NCI-H146 treated with DMSO at 0.1 percent for 48 hours (cell line): ENCODE data around the gene CD2BP2.
"Not testable (repeated sequence)": the region's sequence is repeated elsewhere in the genome, so short reads cannot be mapped to it uniquely, and the experiment has no call there.

ENCODE experiments used
- DNase-seq: peaks from one replicate; lab custom pipeline; 2025; ENCODE audit not compliant: unreplicated experiment; lab: John Stamatoyannopoulos, UW

CD2BP2 gene

DNA sequence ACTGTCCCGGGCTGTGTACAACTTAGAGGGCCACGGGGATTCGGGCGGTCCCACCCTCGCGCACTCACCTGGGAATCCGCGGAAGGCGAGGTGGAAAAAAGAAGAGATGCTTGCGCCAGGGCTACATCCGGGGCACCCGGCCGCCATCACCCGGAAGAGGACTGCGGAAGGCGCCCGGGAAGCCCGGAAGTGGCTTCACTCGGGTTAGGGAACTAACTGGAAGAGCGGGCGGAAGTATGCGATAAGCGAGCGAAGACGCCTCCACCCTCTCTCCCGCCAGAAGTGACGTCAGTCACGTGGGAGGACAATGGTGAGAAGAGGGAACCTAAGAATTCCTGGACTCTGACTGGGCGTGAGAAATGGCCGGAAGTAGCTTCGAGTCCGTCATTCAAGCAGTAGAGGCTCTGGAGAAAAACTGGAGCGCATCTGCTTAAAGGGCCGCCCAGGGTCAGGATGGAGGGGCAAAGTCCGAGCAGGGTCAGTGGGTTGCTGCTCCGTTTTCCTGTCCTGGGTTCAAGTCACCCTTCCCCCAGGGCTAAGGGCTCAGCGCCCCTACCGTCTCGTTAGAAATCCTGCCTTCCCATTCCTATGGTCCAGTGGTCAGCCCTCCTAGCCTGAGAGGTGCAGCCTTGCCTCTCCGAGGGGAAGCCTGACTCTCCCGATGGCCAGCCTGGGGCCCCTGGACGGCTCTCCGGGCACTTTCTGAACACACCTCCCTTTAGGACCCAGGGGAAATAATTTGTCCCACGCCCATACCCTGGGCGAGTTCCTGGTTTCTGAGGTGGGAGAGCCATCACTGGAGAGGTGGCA is at the start of gene CD2BP2:
TSS of gene CD2BP2 (minus strand) at position 165 of the 810 bp plus-strand sequence. CDS start 627 bp downstream, outside the sequence.
- DNase-seq: peak; percentile 98

DNA sequence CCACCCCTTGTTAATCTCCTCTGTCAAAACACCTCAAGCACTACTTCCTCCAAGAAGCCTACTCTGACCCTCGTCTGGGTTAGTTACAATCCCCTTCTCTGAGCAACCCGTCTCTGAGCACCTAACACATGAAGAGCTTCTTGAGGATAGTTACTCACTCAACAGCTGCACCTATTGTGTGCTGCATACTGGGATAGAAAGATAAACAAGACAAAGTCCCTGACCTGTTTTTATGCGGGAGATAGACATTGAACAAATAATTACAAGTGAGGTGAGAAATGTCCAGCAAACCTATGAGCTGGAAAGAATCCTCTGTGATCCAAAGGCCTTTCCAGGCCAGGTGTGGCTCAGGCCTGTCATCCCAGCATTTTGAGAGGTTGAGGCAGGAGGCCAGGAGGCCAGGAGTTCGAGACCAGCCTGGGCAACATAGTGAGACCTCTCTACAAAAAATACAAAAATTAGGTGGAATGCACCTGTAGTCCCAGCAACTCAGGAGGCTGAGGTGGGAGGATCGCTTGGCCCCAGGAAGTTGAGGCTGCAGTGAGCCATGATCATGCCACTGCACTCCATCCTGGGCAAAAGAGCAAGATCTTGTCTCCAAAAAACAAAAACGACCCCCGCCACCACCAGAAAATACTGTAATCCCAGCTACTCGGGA is 46.8 kb upstream of the CD2BP2 start:
- no peak for DNase-seq

DNA sequence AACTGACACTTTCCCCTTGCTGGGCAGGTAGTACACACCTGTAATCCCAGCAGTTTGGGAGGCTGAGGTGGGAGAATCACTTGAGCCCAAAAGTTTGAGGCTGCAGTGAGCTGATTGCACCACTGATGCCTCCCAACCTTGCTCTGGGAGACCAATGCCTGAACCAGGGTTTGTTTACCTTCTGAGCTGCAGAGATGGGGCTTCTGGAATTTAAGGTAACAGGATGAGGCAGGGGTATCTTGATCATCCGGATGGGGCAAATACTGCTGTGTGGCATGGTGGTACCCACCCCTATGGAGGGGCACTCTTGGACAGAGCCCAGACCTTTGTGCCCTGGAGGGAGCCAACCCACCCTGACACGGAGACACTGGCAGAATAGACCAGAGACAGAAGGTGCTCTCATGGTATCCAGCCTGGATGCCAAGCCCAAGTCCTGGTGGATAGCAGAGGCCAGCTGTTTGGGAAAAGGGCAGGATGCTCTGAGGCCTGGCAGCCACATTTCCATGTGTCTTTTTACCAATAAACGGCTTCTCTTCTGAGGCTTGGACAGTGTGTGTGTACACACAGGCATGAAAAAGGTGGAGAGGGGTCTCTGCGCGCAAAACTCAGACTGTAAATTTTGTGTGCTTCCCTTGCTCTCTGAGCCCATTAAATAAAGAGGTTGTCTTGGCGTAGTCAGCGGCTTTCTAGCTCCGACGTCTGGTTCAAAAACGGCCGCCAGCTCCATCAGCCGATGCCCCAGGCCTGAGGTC is 44.5 kb upstream of the CD2BP2 start:
- DNase-seq: no peak

DNA sequence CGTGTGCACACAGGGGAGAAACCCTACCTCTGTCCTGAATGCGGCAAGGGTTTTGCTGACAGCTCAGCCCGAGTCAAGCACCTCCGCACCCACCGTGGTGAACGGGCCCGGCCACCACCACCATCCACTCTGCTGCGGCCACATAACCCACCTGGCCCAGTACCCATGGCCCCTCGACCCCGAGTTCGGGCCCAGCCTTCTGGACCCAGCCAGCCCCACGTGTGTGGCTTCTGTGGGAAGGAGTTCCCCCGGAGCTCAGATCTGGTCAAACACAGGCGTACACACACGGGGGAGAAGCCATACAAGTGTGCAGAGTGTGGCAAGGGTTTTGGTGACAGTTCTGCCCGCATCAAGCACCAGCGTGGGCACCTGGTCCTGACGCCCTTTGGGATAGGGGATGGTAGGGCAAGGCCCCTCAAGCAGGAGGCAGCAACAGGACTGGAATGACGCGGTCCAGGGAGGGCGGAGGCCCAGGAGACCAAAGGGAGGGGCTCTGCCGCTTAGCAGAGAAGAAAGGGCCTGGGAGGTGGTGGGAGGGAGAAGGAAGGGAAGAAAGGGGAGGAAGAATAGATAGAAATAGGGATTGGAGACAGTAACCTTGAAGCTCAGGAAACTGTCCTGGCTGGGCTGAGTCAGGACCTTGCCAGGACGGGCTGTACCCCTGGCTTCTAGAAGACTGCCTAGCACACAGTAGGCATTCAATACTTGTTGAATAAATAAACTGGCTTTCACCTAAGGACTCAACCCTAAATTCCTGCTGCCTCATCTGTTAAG is 43.7 kb upstream of the CD2BP2 start:
- no peak for DNase-seq

DNA sequence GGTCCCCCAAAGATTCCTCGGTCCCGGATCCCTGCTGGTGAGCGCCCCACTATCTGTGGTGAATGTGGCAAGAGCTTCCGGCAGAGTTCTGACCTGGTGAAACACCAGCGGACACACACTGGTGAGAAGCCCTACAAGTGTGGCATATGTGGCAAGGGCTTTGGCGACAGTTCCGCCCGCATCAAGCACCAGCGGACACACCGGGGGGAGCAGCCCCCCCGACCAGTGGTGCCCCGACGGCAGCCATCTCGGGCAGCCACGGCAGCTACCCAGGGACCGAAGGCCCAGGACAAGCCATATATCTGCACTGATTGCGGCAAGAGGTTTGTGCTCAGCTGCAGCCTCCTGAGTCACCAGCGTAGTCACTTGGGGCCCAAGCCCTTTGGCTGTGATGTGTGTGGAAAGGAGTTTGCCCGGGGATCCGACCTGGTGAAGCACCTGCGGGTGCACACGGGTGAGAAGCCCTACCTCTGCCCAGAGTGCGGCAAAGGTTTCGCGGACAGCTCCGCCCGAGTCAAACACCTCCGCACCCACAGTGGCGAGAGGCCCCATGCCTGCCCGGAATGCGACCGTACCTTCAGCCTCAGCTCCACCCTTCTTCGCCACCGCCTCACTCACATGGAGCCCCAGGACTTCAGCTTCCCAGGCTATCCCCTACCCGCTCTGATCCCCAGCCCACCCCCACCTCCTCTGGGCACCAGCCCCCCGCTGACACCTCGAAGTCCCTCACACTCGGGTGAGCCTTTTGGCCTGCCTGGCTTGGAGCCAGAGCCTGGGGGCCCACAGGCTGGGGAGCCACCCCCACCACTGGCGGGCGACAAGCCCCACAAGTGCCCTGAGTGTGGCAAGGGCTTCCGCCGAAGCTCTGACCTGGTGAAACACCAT is 42.9 kb upstream of the CD2BP2 start:
- no peak for DNase-seq

DNA sequence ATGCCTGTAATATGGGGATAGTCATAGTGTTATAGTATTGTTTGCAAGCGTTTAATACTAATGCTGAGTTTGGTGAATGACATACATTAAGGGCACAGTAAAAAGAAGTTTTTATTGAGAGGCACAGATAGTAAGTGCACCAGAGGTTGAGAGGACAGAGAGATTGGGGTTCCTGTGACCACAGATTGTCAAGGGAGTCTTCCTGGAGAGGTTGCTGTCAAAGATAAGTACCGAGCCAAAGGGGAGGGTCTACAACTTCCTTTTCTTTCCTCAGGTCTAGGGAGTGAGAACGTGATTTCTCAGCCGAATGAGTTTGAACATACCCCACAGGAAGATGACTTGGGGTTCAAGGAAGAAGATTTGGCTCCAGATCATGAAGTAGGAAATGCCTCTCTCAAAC is 41.9 kb upstream of the CD2BP2 start:
- no peak for DNase-seq

DNA sequence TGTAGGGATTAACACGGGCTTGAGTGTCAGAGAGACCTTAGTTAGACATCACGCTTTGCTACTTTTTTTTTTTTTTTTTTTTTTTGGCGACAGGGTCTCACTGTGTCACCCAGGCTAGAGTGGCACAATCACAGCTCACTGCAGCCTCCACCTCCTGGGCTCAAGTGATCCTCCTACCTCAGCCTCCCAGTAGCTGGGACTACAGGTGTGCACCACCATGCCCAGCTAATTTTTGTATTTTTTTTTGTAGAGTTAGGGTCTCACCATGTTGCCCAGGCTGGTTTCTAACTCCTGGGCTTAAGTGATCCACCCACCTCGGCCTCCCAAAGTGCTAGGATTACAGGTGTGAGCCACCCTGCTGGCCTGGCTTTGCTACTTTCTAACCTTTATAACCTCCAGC is 41.5 kb upstream of the CD2BP2 start:
- DNase-seq: not testable (repeated sequence)

DNA sequence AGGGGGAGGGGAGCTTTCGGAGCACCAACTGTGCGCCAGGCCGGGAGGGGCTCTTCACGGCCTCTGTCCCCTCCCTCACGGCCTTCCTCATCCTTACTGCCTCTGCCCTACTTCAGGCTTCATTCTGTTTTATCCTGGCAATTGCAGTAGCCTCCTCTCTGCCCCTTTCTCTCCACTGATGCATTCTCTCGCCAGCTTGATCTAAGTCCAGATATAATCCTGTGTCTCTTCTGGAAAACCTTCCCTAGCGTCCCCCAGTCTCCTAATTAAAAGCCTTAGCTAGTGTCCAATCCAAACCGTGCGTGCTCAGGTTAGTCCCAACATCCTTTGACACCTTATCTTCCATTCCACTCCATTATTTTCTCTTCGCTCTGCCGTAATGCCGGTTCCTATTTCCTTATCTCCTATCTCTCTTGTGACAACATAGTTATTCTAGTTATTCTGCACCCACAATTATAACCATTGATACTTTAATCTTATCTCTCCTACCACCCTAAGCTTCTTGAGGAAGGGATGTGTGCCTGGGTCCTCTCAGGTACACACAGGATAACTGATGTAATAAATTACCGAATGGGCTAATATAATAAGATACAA is 41.0 kb upstream of the CD2BP2 start:
- peak; percentile 70 for DNase-seq

DNA sequence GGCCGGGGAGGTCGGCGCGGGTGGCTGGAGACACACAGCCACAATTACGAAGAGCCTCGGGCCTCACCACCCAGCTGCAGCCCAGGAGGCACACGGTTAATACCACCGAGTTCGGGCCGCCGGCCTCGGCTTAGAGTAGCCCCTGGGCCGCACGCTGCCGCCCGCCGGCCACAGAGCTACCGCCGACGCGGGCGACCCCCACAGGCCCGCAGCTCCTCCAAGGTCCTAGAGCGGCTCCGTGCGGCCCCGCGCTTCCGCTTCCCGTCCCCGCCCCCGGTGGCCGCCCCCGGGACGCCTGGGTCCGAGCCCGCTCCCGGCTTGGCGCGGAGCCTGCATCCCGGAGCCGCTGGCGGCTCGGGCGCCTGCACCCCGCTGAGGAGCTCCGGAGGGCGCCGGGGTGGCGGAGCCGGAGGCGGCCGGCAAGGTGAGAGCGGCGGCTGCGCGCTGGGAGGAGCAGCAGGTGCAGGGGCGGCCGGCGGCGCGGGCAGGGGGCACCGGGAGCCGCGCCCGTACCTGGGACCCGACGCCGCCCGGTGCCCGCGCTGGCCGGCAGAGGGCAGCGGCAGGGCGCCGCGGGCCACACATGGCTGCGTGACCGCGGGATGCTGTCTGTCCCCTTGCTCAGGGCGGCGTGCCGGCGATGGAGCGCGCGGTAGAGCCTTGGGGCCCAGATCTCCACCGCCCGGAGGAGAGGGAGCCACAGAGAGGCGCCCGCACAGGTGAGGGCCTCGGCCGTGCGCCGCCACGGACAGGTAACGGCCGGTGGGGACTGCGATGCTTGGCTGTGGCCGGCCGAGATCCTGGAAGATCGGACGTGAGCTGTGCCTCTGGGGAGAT is 40.3 kb upstream of the CD2BP2 start, which contains the start of gene ZNF48:
TSS of gene ZNF48 (plus strand) at position 266 of the 837 bp plus-strand sequence. CDS start at position 641, 375 bp downstream.
- DNase-seq: peak; percentile 88

DNA sequence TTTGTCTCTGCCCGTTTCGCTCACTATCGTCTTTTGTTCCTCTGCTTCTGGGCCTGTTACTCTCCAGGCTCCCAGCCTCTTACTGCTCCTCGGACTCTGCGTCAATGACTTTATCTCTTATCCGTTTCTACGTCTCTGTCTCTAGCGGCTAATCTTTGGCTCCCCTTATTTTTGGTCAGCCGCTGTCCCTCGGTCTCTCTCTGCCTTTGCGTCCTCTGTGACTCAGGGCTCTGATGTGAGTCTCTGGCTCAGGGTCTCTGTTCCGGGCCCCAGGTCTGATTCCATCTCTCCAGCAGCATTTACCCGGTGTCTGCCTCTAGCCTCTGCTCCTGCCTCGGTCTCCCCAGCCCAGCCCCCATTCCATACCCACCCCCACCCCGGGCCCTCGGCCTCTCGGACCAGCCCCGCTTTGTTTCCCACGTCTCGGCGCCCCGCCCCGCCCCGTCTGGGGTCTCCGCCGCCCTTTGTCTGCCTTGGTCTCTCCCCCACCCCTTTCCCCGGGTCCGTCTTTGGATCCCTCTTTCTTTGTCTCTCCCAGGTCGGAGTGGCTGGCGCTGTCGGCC is 39.6 kb upstream of the CD2BP2 start:
- peak; percentile 53 for DNase-seq

DNA sequence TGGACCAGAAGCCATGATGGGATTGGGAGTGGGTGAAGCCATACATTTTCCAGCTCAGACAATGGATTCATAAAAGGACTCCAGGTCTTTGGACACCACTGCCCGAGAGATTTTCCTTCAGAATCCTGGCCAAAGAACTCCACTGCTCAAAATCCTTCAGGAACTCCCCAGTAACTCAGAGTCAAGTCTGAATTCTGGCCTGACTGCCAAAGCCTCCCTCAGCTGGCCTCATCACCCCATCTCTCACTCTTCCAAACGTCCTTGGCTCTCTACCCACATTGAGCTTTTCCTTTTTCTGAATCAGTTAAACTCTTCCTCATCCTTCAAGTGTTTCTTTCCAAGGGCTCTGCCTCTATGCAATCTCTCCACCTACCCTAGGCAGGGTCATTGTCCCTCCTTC is 28.4 kb upstream of the CD2BP2 start:
- DNase-seq: no peak

DNA sequence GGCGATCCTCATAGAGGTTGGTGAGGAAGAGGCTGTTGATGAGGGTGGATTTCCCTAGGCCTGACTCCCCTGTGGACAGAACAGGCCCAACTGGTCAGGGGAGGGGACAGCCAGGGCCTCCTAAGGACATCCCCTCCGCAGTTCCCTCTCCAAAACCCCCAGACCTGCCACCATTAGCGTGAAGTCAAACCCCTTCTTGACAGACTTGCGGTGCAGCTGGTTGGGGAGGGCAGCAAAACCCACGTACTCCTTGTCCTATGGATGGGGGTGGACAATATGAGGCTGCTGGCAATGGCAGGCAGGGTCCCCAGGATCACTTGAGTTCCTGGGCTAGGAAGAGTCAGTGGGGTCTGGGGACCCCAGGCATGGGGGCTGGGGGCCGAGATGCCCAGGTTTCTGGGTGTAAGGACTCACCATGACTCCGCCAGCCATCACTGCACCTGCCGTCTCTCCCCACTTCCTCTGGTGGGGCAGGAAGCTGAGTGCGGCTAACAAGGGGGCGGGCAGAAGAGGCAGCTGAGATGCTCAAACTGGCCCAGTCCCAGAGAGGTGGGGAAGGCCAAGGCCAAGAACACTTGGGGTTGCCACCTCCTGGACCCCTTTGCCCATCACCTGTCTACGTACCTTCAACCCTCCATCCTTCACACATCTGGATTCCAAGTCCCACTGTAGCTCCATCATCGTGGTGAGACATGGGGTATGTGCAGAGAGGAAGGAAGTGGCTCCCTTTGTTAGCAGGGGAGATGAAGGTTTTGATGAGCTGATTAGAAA is 27.2 kb upstream of the CD2BP2 start, which contains the start of gene SEPTIN1:
TSS of gene SEPTIN1 (minus strand) at position 451 of the 771 bp plus-strand sequence. CDS start at position 432, 19 bp downstream.
- DNase-seq: no peak

DNA sequence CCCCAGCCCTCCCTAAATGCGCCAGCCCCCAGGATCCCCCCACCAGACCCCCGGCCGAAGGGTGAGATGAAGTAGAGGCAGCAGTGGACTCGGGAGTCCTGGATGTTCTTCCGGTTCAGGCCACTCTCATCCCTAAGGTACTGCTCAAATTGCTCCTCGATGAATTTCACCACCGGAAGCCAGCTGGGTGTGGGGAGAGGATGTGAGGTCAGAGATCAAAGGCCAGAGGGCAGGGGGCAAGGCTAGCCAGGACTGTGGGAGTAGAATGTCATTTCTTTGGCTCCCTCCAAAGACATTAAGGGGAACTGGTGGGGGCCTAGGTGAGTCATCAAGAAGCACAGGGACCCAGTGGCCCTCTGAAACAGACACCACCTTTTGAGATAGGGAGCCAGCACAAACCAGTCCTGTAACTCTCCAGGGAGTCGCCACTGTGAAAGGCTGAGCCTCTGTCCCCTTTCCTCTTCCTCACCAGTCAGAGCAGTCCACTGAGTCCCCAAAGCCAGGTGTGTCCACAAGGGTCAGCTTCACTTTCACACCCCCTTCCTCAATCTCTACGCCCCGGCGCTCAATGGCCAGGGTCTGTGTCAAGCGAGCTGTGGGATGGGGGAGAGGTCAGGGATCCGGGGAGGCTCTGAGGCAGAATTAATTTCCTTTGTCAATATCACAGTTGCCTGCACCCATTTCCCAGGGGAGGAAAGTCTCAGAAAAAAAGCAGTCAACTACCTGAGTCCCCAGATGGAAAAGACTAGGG is 26.4 kb upstream of the CD2BP2 start:
- no peak for DNase-seq

DNA sequence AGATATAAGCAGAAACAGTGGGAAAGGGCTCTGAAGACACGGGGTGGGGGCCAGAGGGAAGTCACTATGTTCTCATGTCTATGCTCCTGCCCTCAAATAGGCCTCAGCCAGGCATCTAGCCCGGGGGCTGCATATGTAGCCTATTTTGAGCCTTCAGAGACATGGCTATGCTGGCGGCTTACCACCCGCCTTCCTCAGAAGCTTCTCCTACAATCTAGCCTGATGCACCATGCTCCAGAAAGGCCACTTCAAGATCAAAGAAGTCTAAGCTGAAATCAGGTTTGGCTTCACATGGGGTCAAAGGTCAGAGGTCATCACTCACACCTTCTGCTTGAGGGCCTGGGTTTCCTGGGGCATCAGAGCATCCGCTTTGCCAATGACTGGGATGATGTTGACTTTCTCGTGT is 25.7 kb upstream of the CD2BP2 start:
- DNase-seq: no peak

DNA sequence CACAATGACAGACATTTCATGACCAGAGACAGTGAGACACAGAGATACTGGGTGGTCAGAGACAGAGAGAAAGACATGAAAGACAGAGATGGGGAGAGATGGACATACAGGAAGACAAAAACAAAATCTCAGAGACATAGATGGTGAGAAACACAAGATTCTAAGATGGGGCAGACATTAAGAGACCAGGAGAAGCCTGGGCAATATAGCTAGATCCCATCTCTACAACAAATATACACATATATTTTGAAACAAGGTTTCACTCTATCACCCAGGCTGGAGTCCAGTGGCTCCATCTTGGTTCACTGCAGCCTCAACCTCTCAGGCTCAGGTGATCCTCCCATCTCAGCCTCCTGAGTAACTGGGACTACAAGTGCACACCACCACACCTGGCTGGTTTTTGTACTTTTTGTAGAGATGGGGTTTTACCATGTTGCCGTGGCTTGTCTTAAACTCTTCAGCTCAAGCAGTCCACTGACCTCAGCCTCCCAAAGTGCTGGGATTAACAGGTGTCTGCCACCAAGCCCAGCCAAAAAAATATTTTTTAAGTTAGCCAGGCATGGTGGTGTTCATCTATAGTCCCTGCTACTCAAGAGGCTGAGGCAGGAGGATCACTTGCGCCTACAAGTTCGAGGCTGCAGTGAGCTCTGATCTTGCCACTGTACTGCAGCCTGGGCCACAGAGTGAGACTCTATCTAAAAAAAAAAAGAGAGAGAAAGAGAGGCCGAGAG is 25.1 kb upstream of the CD2BP2 start:
- no peak for DNase-seq

DNA sequence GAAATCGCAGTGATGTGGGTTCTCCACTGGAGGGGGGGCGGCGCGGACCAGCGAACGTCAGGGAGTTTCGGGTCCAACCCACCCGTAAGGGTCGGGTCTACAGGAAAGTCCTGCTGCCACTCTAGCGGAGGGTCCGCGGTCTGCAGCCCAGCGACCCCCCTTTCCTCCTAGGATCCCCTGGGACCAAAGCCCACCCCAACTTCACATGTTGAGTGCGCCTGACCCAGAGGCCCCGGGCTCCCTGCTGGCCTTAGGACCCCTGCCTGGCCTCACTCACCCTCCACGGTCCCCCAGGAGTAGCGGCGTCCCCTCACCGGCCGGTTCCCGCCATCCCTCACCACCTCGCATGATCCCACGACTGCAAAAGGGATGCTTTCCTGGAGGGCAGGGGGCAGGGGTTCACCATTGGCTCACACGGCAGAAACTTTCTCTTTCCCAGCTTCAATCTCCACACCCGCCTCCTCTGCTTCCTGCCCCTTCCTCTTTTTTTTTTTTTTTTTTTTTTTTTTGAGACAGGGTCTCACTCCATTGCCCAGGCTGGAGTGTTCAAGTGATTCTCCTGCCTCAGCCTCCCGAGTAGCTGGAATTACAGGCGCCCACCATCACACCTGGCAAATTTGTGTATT is 24.2 kb upstream of the CD2BP2 start:
- DNase-seq: no peak
